Astrocyte (in vitro differentiated cells and primary cell): ENCODE results near the gene ABCC1. TPM values are rescaled to one million over a fixed set of nuclear protein-coding genes. Genes with fewer than 3 reads are reported as not detected.

Experiments
- DNase-seq: peaks from one replicate; pipeline ENCODE4 v3.0.0-alpha.2; 2010; ENCODE audit warnings: low read depth
- FAIRE-seq: peaks from 2 replicates; lab custom pipeline; 2011; peaks lifted over from hg19 to GRCh38; lab: Jason Lieb, UNC
- H2AFZ ChIP-seq: 2 replicates; pipeline ENCODE4 v1.6.0; 2012; ENCODE audit warnings: low read depth, low read length, inconsistent platforms
- H3K27ac ChIP-seq: 2 replicates; pipeline ENCODE4 v1.5.1; 2011; ENCODE audit warnings: low read depth, low read length, inconsistent platforms
- H3K27me3 ChIP-seq: 2 replicates; pipeline ENCODE4 v1.6.0; 2011; ENCODE audit warnings: low read length, inconsistent platforms; ENCODE audit not compliant: insufficient read depth
- H3K36me3 ChIP-seq: 2 replicates; pipeline ENCODE4 v1.5.1; 2011; ENCODE audit warnings: low read length, inconsistent platforms; ENCODE audit not compliant: insufficient read depth
- H3K4me1 ChIP-seq: 2 replicates; pipeline ENCODE4 v1.5.1; 2011; ENCODE audit warnings: low read length, inconsistent platforms; ENCODE audit not compliant: insufficient read depth
- H3K4me2 ChIP-seq: 2 replicates; pipeline ENCODE4 v1.6.0; 2012; ENCODE audit warnings: low read length, inconsistent platforms
- H3K4me3 ChIP-seq: 2 replicates; pipeline ENCODE4 v1.5.1; 2011; ENCODE audit warnings: low read depth, mild to moderate bottlenecking, low read length, inconsistent platforms; ENCODE audit not compliant: insufficient read depth
- H3K79me2 ChIP-seq: 2 replicates; pipeline ENCODE4 v1.6.0; 2012; ENCODE audit warnings: mild to moderate bottlenecking, low read length, inconsistent platforms; ENCODE audit not compliant: insufficient read depth
- H3K9ac ChIP-seq: 2 replicates; pipeline ENCODE4 v1.6.0; 2012; ENCODE audit warnings: mild to moderate bottlenecking, low read length, inconsistent platforms
- H3K9me3 ChIP-seq: 2 replicates; pipeline ENCODE4 v1.5.1; 2012; ENCODE audit warnings: low read depth, mild to moderate bottlenecking, low read length, inconsistent platforms; ENCODE audit not compliant: insufficient read depth
- H4K20me1 ChIP-seq: 2 replicates; pipeline ENCODE4 v1.6.0; 2012; ENCODE audit warnings: low read length, inconsistent platforms; ENCODE audit not compliant: insufficient read depth
- H3K27ac Mint-ChIP-seq: one replicate; pipeline ENCODE4 v1.8.0; 2021; ENCODE audit warnings: mild to moderate bottlenecking, mixed read lengths; ENCODE audit not compliant: unreplicated experiment
- H3K27me3 Mint-ChIP-seq: one replicate; pipeline ENCODE4 v1.8.0; 2021; ENCODE audit warnings: low read depth, mixed read lengths; ENCODE audit not compliant: unreplicated experiment
- H3K36me3 Mint-ChIP-seq: one replicate; pipeline ENCODE4 v1.8.0; 2021; ENCODE audit warnings: low read depth, mixed read lengths; ENCODE audit not compliant: unreplicated experiment
- H3K4me1 Mint-ChIP-seq: one replicate; pipeline ENCODE4 v1.8.0; 2021; ENCODE audit warnings: low read depth, mixed read lengths; ENCODE audit not compliant: unreplicated experiment
- H3K4me3 Mint-ChIP-seq: one replicate; pipeline ENCODE4 v1.8.0; 2021; ENCODE audit warnings: mild to moderate bottlenecking, moderate library complexity, mixed read lengths; ENCODE audit not compliant: unreplicated experiment
- H3K9me3 Mint-ChIP-seq: one replicate; pipeline ENCODE4 v1.8.0; 2021; ENCODE audit warnings: mild to moderate bottlenecking, mixed read lengths; ENCODE audit not compliant: unreplicated experiment
- EZH2 ChIP-seq: IDR thresholded peaks from 2 replicates; pipeline ENCODE4 v1.6.1; 2012; ENCODE audit warnings: mild to moderate bottlenecking, low read length, inconsistent platforms; ENCODE audit not compliant: insufficient read depth
- total RNA-seq: library from RNA; stranded (reverse); gene quantifications from 2 replicates; pipeline ENCODE4 v1.2.1, GENCODE V29; 2021
- TF ChIP-seq, protein P1 (sequence below): IDR thresholded peaks from 2 replicates; pipeline ENCODE4 v1.5.1; 2011; ENCODE audit warnings: low read depth, mild to moderate bottlenecking, inconsistent platforms, low read length, moderate library complexity; ENCODE audit not compliant: insufficient read depth

The ABCC1 gene
- total RNA-seq, 1 donor from 2014 or later = 42.1 TPM

DNA sequence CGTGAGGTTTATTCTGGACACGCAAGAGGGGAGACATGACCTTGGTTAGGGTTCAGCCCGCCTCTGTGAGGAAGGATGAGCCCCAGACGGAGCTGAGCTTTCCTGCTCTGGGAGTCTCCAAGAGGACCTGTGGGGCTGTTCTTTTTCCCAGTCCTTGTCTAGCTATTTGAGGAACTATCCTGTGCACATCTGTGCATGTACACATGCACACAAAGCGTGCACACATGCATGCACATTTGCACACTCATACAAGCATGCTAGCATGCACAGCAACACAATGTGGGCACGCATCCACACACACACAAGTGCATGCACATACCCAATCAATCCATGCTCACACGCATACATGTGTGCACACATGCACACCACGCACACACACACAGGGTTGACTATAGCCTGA lies 233.5 kb downstream of the ABCC1 start:
- Histone ChIP-seq H3K9ac (no peak overlapping the region), H3K4me3 (no peak overlapping the region), H3K36me3 (no peaks in the 10 kb centered on the region), H3K4me1 (no peaks in the 10 kb centered on the region), H3K27me3 (peaks cover 2% of the 10 kb centered on the region), H3K79me2 (no peaks in the 10 kb centered on the region), H2AFZ (no peak overlapping the region), H3K27ac (no peak overlapping the region), H4K20me1 (no peaks in the 10 kb centered on the region), H3K9me3 (no peaks in the 10 kb centered on the region), H3K4me2 (no peak overlapping the region)
- H3K9me3 Mint-ChIP-seq = peaks cover 6% of the 10 kb centered on the region
- FAIRE-seq = no peak
- DNase-seq = no peak
- peaks cover 2% of the 10 kb centered on the region for H3K36me3 Mint-ChIP-seq
- H3K27me3 Mint-ChIP-seq = peaks cover 9% of the 10 kb centered on the region
- no peak for TF ChIP-seq EZH2
- TF ChIP-seq, protein P1, sequence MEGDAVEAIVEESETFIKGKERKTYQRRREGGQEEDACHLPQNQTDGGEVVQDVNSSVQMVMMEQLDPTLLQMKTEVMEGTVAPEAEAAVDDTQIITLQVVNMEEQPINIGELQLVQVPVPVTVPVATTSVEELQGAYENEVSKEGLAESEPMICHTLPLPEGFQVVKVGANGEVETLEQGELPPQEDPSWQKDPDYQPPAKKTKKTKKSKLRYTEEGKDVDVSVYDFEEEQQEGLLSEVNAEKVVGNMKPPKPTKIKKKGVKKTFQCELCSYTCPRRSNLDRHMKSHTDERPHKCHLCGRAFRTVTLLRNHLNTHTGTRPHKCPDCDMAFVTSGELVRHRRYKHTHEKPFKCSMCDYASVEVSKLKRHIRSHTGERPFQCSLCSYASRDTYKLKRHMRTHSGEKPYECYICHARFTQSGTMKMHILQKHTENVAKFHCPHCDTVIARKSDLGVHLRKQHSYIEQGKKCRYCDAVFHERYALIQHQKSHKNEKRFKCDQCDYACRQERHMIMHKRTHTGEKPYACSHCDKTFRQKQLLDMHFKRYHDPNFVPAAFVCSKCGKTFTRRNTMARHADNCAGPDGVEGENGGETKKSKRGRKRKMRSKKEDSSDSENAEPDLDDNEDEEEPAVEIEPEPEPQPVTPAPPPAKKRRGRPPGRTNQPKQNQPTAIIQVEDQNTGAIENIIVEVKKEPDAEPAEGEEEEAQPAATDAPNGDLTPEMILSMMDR = no peak
- H3K27ac Mint-ChIP-seq = no peak overlapping the region
- no peak overlapping the region for H3K4me3 Mint-ChIP-seq
- no peaks in the 10 kb centered on the region for H3K4me1 Mint-ChIP-seq

DNA sequence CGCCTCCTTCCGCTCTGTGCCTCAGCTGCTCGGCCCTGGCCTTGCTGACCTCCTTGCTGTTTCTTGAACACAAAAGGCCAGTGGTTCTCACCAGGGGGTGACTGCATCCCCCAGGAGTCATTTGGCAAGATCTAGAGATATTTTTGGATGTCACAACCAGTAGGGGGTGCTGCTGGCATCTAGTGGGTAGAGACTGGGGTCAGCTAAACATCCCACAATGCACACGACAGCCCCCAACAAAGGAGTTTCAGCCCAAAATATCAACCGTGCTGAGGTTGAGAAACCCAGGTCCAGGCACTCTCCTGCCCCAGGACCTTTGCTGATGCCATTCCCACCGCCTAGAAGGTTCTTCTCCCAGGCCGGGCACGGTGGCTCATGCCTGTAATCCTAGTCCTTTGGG lies 234.1 kb downstream of the ABCC1 start:
- Mint-ChIP-seq H3K27ac (no peak overlapping the region), H3K9me3 (peaks cover 4% of the 10 kb centered on the region), H3K27me3 (peaks cover 6% of the 10 kb centered on the region), H3K4me1 (no peaks in the 10 kb centered on the region), H3K4me3 (no peak overlapping the region), H3K36me3 (peaks cover 2% of the 10 kb centered on the region)
- DNase-seq (no peak), FAIRE-seq (no peak)
- TF ChIP-seq, protein P1 = no peak
- no peak for TF ChIP-seq EZH2
- Histone ChIP-seq H3K9me3 (no peaks in the 10 kb centered on the region), H3K79me2 (no peaks in the 10 kb centered on the region), H3K27ac (no peak overlapping the region), H3K9ac (no peak overlapping the region), H3K4me2 (no peak overlapping the region), H3K4me1 (no peaks in the 10 kb centered on the region), H3K4me3 (no peak overlapping the region), H3K27me3 (peaks cover 2% of the 10 kb centered on the region), H3K36me3 (no peaks in the 10 kb centered on the region), H4K20me1 (no peaks in the 10 kb centered on the region), H2AFZ (no peak overlapping the region)

DNA sequence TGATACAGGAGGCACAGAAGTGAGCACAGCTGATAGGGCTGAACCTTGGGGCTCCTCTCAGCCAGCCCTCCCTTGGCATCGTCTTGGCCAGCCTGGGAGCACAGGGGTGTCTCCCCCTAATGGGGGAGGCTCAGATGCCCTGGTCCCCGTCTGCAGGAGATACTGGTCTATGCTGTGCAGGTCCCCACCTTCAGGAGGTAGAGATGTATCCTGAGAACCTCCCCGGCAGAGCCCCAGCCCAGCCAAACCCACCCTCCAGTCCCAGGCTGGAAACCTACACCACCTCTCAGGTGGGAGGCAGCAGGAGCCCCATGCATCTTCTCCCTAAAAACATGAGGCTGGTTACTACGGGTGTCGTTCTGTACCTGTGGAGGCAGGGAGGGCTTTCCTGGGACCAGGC lies 235.2 kb downstream of the ABCC1 start:
- H3K4me3 Mint-ChIP-seq = no peak overlapping the region
- H4K20me1 ChIP-seq = no peaks in the 10 kb centered on the region
- H3K4me3 ChIP-seq = no peak overlapping the region
- no peak overlapping the region for H3K27ac Mint-ChIP-seq
- H3K9me3 Mint-ChIP-seq = peaks cover 4% of the 10 kb centered on the region
- H3K27me3 ChIP-seq = peaks cover 2% of the 10 kb centered on the region
- H3K27ac ChIP-seq = no peak overlapping the region
- no peaks in the 10 kb centered on the region for H3K36me3 ChIP-seq
- H3K36me3 Mint-ChIP-seq = peaks cover 2% of the 10 kb centered on the region
- H3K4me2 ChIP-seq = no peak overlapping the region
- no peak overlapping the region for H3K9ac ChIP-seq
- peaks cover 6% of the 10 kb centered on the region for H3K27me3 Mint-ChIP-seq
- H3K4me1 Mint-ChIP-seq = no peaks in the 10 kb centered on the region
- no peak for FAIRE-seq
- no peak overlapping the region for H2AFZ ChIP-seq
- no peaks in the 10 kb centered on the region for H3K79me2 ChIP-seq
- DNase-seq = no peak
- TF ChIP-seq EZH2 = no peak
- TF ChIP-seq, protein P1 = no peak
- no peaks in the 10 kb centered on the region for H3K4me1 ChIP-seq
- H3K9me3 ChIP-seq = no peaks in the 10 kb centered on the region
